Measurements from ENCODE around the gene ARHGAP1. TPM values are rescaled to one million over a fixed set of nuclear protein-coding genes. Genes with fewer than 3 reads are reported as not detected.

The ARHGAP1 gene
- polyA plus RNA-seq, 2 of the 4 experiments (the other 2 are of a cell fraction) = 17.2 to 35.2 TPM

- TF ChIP-seq, protein P1, sequence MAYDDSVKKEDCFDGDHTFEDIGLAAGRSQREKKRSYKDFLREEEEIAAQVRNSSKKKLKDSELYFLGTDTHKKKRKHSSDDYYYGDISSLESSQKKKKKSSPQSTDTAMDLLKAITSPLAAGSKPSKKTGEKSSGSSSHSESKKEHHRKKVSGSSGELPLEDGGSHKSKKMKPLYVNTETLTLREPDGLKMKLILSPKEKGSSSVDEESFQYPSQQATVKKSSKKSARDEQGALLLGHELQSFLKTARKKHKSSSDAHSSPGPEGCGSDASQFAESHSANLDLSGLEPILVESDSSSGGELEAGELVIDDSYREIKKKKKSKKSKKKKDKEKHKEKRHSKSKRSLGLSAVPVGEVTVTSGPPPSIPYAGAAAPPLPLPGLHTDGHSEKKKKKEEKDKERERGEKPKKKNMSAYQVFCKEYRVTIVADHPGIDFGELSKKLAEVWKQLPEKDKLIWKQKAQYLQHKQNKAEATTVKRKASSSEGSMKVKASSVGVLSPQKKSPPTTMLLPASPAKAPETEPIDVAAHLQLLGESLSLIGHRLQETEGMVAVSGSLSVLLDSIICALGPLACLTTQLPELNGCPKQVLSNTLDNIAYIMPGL (CRISPR knock-in tag; IDR thresholded peaks at IDR 0.05; ENCODE audit: borderline replicate concordance) = no peak
- TF ChIP-seq BCL3 (IDR thresholded peaks at IDR 0.05) = no peak
- TF ChIP-seq CHD4 (IDR thresholded peaks at IDR 0.05; ENCODE audit: borderline replicate concordance) = no peak
These were observed 23.2 kb downstream of the ARHGAP1 start (continued) for GRCh38 chr11:46677169-46677568.

DNA sequence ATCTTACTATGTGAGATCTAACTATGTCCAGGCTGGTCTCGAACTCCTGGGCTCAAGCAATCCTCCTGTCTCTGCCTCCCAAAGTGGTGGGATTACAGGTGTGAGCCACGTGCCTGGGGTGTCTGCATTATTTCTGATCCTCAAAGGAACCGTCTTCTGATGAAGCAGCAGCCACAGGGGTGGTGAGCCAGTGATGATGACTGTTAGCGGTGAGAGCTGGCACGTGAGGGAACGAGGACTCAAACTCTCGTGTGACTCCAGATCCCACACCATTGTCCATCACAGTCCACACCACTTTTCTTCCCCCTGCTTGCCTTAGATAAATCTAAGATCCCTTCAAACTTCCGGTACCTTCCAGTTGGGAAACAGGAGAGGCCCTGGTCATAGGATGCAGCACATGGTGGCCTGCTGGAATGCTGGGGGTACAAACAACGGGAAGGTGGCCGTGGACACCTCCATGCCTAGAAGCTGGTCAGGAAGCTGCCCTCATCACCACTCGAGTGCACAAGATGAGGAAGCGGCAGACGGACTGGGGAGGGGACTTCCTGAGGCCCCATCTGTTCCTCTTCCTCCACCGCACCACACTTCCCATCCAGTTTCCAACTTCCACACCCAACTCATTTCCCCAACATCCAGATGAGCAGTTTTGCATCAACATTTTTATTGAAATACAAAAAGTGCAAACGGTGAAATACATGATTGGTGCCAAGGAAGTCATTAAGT, 23.8 kb downstream of the ARHGAP1 start:
- TF ChIP-seq NR3C1 (IDR thresholded peaks at IDR 0.05) = no peak
- TF ChIP-seq TFCP2L1 (CRISPR knock-in tag; IDR thresholded peaks at IDR 0.05) = no peak
- TF ChIP-seq EP300 (IDR thresholded peaks at IDR 0.05) = no peak
- no peak for TF ChIP-seq NPAS2 (CRISPR knock-in tag; IDR thresholded peaks at IDR 0.05; ENCODE audit: borderline replicate concordance)
- no peak for TF ChIP-seq RARB (CRISPR knock-in tag; IDR thresholded peaks at IDR 0.05)
- TF ChIP-seq CBX8 (IDR thresholded peaks at IDR 0.05) = no peak
- TF ChIP-seq RNF2 (IDR thresholded peaks at IDR 0.05; ENCODE audit: borderline replicate concordance, low read depth) = no peak
- TF ChIP-seq ZNF302 (CRISPR knock-in tag; IDR thresholded peaks at IDR 0.05) = no peak
- TF ChIP-seq JUNB (IDR thresholded peaks at IDR 0.05) = no peak
- no peak for TF ChIP-seq BHLHE40 (IDR thresholded peaks at IDR 0.05; ENCODE audit: low read depth, low read length)
- no peak for TF ChIP-seq TP53 (CRISPR knock-in tag; IDR thresholded peaks at IDR 0.05)
- TF ChIP-seq EHF (CRISPR knock-in tag; IDR thresholded peaks at IDR 0.05) = no peak
- TF ChIP-seq BCL3 (IDR thresholded peaks at IDR 0.05) = no peak
- no peak for TF ChIP-seq HDAC2 (IDR thresholded peaks at IDR 0.05)
- no peak for TF ChIP-seq CHD2 (IDR thresholded peaks at IDR 0.05; ENCODE audit: low read length, partially characterized antibody)
- no peak for TF ChIP-seq RAD21 (conservative IDR thresholded peaks at IDR 0.05 in 1 of 2, IDR thresholded peaks at IDR 0.05 in 1 of 2)
- 85% methylated on average over 15 of the region's 15 CpGs for WGBS (ENCODE audit: missing lambda C conversion rate)
- H3K27ac ChIP-seq = no peak overlapping the region
- FAIRE-seq (no peak), ATAC-seq (no peak), DNase-seq (ENCODE audit: low read depth in 1 of 2, low spot score in 1 of 2) (no peak)
- H3K4me1 ChIP-seq = peaks cover 15% of the 10 kb centered on the region
- H3K9me3 ChIP-seq = no peaks in the 10 kb centered on the region
- POLR2A ChIA-PET = no interaction called here
- CTCF ChIA-PET = interaction anchor here (0.7 kb wide), 1 partner anchor 23 kb away, joined by 3 read pairs; no protein-coding TSS in a partner anchor
- H3K4me2 ChIP-seq = no peak overlapping the region
- H3K4me3 ChIP-seq = no peak overlapping the region

DNA sequence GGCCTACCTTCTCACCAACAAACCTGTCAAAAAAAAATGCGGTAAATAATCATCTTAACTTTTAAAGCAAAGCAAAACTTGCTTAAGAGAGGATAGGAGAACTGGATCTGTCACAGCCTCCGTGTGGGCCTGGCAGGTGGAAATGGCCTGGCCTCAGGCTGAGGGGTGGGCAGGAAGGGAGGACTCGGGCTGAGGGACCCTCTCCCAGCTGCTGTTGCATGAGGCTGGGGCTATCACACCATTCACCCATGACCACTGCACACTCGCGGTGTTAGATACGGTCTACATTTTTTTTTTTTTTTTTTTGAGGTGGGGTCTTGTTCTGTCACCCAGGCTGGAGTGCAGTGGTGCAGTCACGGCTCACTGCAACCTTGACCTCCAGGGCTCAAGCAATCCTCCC, 24.5 kb downstream of the ARHGAP1 start:
- CTCF ChIA-PET = interaction anchor here (0.7 kb wide), 1 partner anchor 23 kb away, joined by 3 read pairs; no protein-coding TSS in a partner anchor
- WGBS (ENCODE audit: missing lambda C conversion rate) = 90% methylated on average over 7 of the region's 7 CpGs
- Histone ChIP-seq H3K27ac (peak overlapping the region; percentile 12 to 77; a peak in 4 of 6 replicates), H3K4me1 (peaks cover 15% of the 10 kb centered on the region), H3K9me3 (no peaks in the 10 kb centered on the region), H3K4me2 (peak overlapping the region; percentile 17), H3K4me3 (no peak overlapping the region)
- no peak for FAIRE-seq
- TF ChIP-seq MAX (IDR thresholded peaks at IDR 0.05) (no peak), USF2 (IDR thresholded peaks at IDR 0.05) (no peak), NPAS2 (CRISPR knock-in tag; IDR thresholded peaks at IDR 0.05; ENCODE audit: borderline replicate concordance) (no peak), MYC (IDR thresholded peaks at IDR 0.05; ENCODE audit: borderline replicate concordance, low read length) (no peak), NFE2L2 (conservative IDR thresholded peaks at IDR 0.05; ENCODE audit: low read length) (no peak), MAZ (IDR thresholded peaks at IDR 0.05; ENCODE audit: borderline replicate concordance, low read depth, low read length) (no peak), HEYL (CRISPR knock-in tag; IDR thresholded peaks at IDR 0.05) (no peak)
- TF ChIP-seq, protein P2, sequence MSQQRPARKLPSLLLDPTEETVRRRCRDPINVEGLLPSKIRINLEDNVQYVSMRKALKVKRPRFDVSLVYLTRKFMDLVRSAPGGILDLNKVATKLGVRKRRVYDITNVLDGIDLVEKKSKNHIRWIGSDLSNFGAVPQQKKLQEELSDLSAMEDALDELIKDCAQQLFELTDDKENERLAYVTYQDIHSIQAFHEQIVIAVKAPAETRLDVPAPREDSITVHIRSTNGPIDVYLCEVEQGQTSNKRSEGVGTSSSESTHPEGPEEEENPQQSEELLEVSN (IDR thresholded peaks at IDR 0.05; ENCODE audit: borderline replicate concordance, low read depth) = no peak
- TF ChIP-seq, protein P3, sequence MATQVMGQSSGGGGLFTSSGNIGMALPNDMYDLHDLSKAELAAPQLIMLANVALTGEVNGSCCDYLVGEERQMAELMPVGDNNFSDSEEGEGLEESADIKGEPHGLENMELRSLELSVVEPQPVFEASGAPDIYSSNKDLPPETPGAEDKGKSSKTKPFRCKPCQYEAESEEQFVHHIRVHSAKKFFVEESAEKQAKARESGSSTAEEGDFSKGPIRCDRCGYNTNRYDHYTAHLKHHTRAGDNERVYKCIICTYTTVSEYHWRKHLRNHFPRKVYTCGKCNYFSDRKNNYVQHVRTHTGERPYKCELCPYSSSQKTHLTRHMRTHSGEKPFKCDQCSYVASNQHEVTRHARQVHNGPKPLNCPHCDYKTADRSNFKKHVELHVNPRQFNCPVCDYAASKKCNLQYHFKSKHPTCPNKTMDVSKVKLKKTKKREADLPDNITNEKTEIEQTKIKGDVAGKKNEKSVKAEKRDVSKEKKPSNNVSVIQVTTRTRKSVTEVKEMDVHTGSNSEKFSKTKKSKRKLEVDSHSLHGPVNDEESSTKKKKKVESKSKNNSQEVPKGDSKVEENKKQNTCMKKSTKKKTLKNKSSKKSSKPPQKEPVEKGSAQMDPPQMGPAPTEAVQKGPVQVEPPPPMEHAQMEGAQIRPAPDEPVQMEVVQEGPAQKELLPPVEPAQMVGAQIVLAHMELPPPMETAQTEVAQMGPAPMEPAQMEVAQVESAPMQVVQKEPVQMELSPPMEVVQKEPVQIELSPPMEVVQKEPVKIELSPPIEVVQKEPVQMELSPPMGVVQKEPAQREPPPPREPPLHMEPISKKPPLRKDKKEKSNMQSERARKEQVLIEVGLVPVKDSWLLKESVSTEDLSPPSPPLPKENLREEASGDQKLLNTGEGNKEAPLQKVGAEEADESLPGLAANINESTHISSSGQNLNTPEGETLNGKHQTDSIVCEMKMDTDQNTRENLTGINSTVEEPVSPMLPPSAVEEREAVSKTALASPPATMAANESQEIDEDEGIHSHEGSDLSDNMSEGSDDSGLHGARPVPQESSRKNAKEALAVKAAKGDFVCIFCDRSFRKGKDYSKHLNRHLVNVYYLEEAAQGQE (IDR thresholded peaks at IDR 0.05) = no peak
- no peak for DNase-seq (ENCODE audit: low read depth in 1 of 2, low spot score in 1 of 2)
- ATAC-seq = no peak
- POLR2A ChIA-PET = no interaction called here
